Effector memory CD8-positive, alpha-beta T cell (primary cell): ENCODE measurements around the gene PFDN6.
A peak's percentile ranks its signal among the peaks of the same experiment; 100 is the strongest.

Experiments
- ATAC-seq: fragments of 150-1000 bp; cut with Tn5 transposase; replicated peaks from 2 replicates; pipeline ENCODE4 v1.10.0; 2021; ENCODE audit warnings: mild to moderate bottlenecking, moderate library complexity
- DNase-seq, 3 experiments: peaks; one replicate each; pipeline ENCODE4 v3.0.0; 2021
- H3K27ac Mint-ChIP-seq, 2 donors: one replicate each; pipeline ENCODE4 v1.8.0; 2022; ENCODE audit warnings: mild to moderate bottlenecking in 2 of 2, mixed read lengths in 2 of 2, moderate library complexity in 2 of 2
- H3K27me3 Mint-ChIP-seq, 2 donors: one replicate each; pipeline ENCODE4 v1.8.0; 2022; ENCODE audit warnings: mixed read lengths in 2 of 2
- H3K36me3 Mint-ChIP-seq: one replicate; pipeline ENCODE4 v1.8.0; 2022; ENCODE audit warnings: mild to moderate bottlenecking, moderate library complexity, mixed read lengths; ENCODE audit not compliant: insufficient read depth
- H3K4me1 Mint-ChIP-seq, 2 donors: one replicate each; pipeline ENCODE4 v1.8.0; 2022; ENCODE audit warnings: low read depth in 2 of 2, mixed read lengths in 2 of 2
- H3K4me3 Mint-ChIP-seq, 2 donors: one replicate each; pipeline ENCODE4 v1.8.0; 2022; ENCODE audit warnings: mild to moderate bottlenecking in 2 of 2, mixed read lengths in 2 of 2, moderate library complexity in 2 of 2
- H3K9me3 Mint-ChIP-seq, 2 donors: one replicate each; pipeline ENCODE4 v1.8.0; 2022; ENCODE audit warnings: mixed read lengths in 2 of 2
- total RNA-seq, 9 experiments: gene quantifications; one replicate each; lab custom pipeline; 2026; lab: John Stamatoyannopoulos, UW

PFDN6 gene
- total RNA-seq: 15.6 to 66.2 (median 26.0) reads per million in 9 experiments

- Mint-ChIP-seq H3K27me3 (no peaks in the 10 kb centered on the region), H3K4me1 (peaks cover 36 to 37% of the 10 kb centered on the region in 2 donors), H3K36me3 (peaks cover 36% of the 10 kb centered on the region), H3K27ac (peak within 1 kb of the TSS; percentile 93 to 95), H3K9me3 (no peaks in the 10 kb centered on the region), H3K4me3 (peak within 1 kb of the TSS; percentile 88 to 96)
- ATAC-seq (peak; percentile 95), DNase-seq (peak; percentile 77 to 87 (median 82))
These were observed at the start of gene PFDN6, which contains the start of gene WDR46 for GRCh38 chr6:33288921-33289783. PFDN6 (plus strand) TSS chr6:33289601; CDS start chr6:33289857, 256 bp downstream. WDR46 (minus strand) TSS chr6:33289239; CDS start chr6:33289170, 69 bp downstream.

GRCh38 chr6:33241968-33242367 lies 47.4 kb upstream of the PFDN6 start:
- ATAC-seq: peak; percentile 26

GRCh38 chr6:33243476-33243875 lies 45.9 kb upstream of the PFDN6 start:
- H3K36me3 Mint-ChIP-seq: peaks cover 7% of the 10 kb centered on the region
- DNase-seq: no peak
- H3K4me1 Mint-ChIP-seq: peaks cover 2 to 5% of the 10 kb centered on the region in 2 donors
- no peak overlapping the region for H3K4me3 Mint-ChIP-seq
- ATAC-seq: no peak
- H3K9me3 Mint-ChIP-seq: no peaks in the 10 kb centered on the region
- H3K27me3 Mint-ChIP-seq: peaks cover 20 to 25% of the 10 kb centered on the region in 2 donors
- no peak overlapping the region for H3K27ac Mint-ChIP-seq

More at GRCh38 chr6:33241968-33242367, 47.4 kb upstream of the PFDN6 start:
- H3K27ac Mint-ChIP-seq: no peak overlapping the region
- H3K36me3 Mint-ChIP-seq: peaks cover 7% of the 10 kb centered on the region
- H3K4me1 Mint-ChIP-seq: no peaks in the 10 kb centered on the region
- no peak for DNase-seq
- peaks cover 20 to 28% of the 10 kb centered on the region in 2 donors for H3K27me3 Mint-ChIP-seq
- no peaks in the 10 kb centered on the region for H3K9me3 Mint-ChIP-seq
- no peak overlapping the region for H3K4me3 Mint-ChIP-seq

- H3K4me3 Mint-ChIP-seq: peak overlapping the region; percentile 90 to 92
- H3K27ac Mint-ChIP-seq: peak overlapping the region; percentile 96 to 97
- peaks cover 19% of the 10 kb centered on the region for H3K36me3 Mint-ChIP-seq
- ATAC-seq (peak; percentile 40), DNase-seq (peak; percentile 89 to 95 (median 92))
- peaks cover 0 to 6% of the 10 kb centered on the region in 2 donors for H3K27me3 Mint-ChIP-seq
- peaks cover 26% of the 10 kb centered on the region in 2 donors for H3K4me1 Mint-ChIP-seq
- H3K9me3 Mint-ChIP-seq: no peaks in the 10 kb centered on the region
These were observed 41.3 kb upstream of the PFDN6 start for GRCh38 chr6:33247977-33248642.

- peaks cover 26% of the 10 kb centered on the region in 2 donors for H3K4me1 Mint-ChIP-seq
- peaks cover 0 to 2% of the 10 kb centered on the region in 2 donors for H3K27me3 Mint-ChIP-seq
- ATAC-seq (peak; percentile 20), DNase-seq (no peak)
- H3K4me3 Mint-ChIP-seq: peak overlapping the region; percentile 90 to 92
- H3K27ac Mint-ChIP-seq: peak overlapping the region; percentile 96 to 97
- H3K36me3 Mint-ChIP-seq: peaks cover 21% of the 10 kb centered on the region
- no peaks in the 10 kb centered on the region for H3K9me3 Mint-ChIP-seq
These were observed 40.8 kb upstream of the PFDN6 start for GRCh38 chr6:33248643-33248931.

- Mint-ChIP-seq H3K4me3 (peak overlapping the region; percentile 90 to 92), H3K4me1 (peaks cover 26% of the 10 kb centered on the region in 2 donors), H3K27me3 (no peaks in the 10 kb centered on the region), H3K27ac (peak overlapping the region; percentile 96 to 97), H3K36me3 (peaks cover 17% of the 10 kb centered on the region), H3K9me3 (no peaks in the 10 kb centered on the region)
- ATAC-seq: peak; percentile 84
- peak; percentile 93 to 96 (median 95) for DNase-seq
These were observed 40.3 kb upstream of the PFDN6 start for GRCh38 chr6:33248932-33249731.

GRCh38 chr6:33249732-33250630 lies 39.4 kb upstream of the PFDN6 start:
- peak overlapping the region; percentile 96 to 97 for H3K27ac Mint-ChIP-seq
- H3K27me3 Mint-ChIP-seq: no peaks in the 10 kb centered on the region
- ATAC-seq (no peak), DNase-seq (no peak)
- peaks cover 17% of the 10 kb centered on the region for H3K36me3 Mint-ChIP-seq
- H3K9me3 Mint-ChIP-seq: no peaks in the 10 kb centered on the region
- H3K4me3 Mint-ChIP-seq: peak overlapping the region; percentile 90 to 92
- peaks cover 26% of the 10 kb centered on the region in 2 donors for H3K4me1 Mint-ChIP-seq

- H3K9me3 Mint-ChIP-seq: no peaks in the 10 kb centered on the region
- H3K4me3 Mint-ChIP-seq: peak overlapping the region in 1 of 2 donors; percentile 90
- ATAC-seq (no peak), DNase-seq (no peak)
- no peaks in the 10 kb centered on the region for H3K27me3 Mint-ChIP-seq
- H3K27ac Mint-ChIP-seq: peak overlapping the region in 1 of 2 donors; percentile 97
- H3K4me1 Mint-ChIP-seq: peaks cover 26% of the 10 kb centered on the region in 2 donors
- peaks cover 21% of the 10 kb centered on the region for H3K36me3 Mint-ChIP-seq
These were observed 38.7 kb upstream of the PFDN6 start for GRCh38 chr6:33250731-33251130.

- Mint-ChIP-seq H3K9me3 (no peaks in the 10 kb centered on the region), H3K27ac (no peak overlapping the region), H3K27me3 (no peaks in the 10 kb centered on the region), H3K4me3 (no peak overlapping the region), H3K36me3 (peaks cover 26% of the 10 kb centered on the region), H3K4me1 (peaks cover 26% of the 10 kb centered on the region in 2 donors)
- ATAC-seq: no peak
- DNase-seq: no peak
These were observed 37.9 kb upstream of the PFDN6 start for GRCh38 chr6:33251395-33252012.

GRCh38 chr6:33252759-33253158 lies 36.6 kb upstream of the PFDN6 start:
- DNase-seq (no peak), ATAC-seq (no peak)
- Mint-ChIP-seq H3K36me3 (peaks cover 30% of the 10 kb centered on the region), H3K27me3 (no peaks in the 10 kb centered on the region), H3K4me1 (peaks cover 26% of the 10 kb centered on the region in 2 donors), H3K9me3 (no peaks in the 10 kb centered on the region), H3K27ac (no peak overlapping the region), H3K4me3 (no peak overlapping the region)

- Mint-ChIP-seq H3K4me3 (no peak overlapping the region), H3K9me3 (no peaks in the 10 kb centered on the region), H3K4me1 (peaks cover 12 to 17% of the 10 kb centered on the region in 2 donors), H3K27me3 (no peaks in the 10 kb centered on the region), H3K36me3 (peaks cover 31% of the 10 kb centered on the region), H3K27ac (no peak overlapping the region)
- ATAC-seq (no peak), DNase-seq (no peak)
These were observed 34.8 kb upstream of the PFDN6 start for GRCh38 chr6:33254591-33254990.

- H3K4me3 Mint-ChIP-seq: no peak overlapping the region
- peaks cover 55% of the 10 kb centered on the region for H3K36me3 Mint-ChIP-seq
- DNase-seq (no peak), ATAC-seq (no peak)
- no peaks in the 10 kb centered on the region for H3K4me1 Mint-ChIP-seq
- no peaks in the 10 kb centered on the region for H3K9me3 Mint-ChIP-seq
- no peaks in the 10 kb centered on the region for H3K27me3 Mint-ChIP-seq
- H3K27ac Mint-ChIP-seq: no peak overlapping the region
These were observed 30.4 kb upstream of the PFDN6 start for GRCh38 chr6:33259032-33259431.
